ENCODE measurements around the gene CCDC107. TPM values are rescaled to one million over a fixed set of nuclear protein-coding genes. Genes with fewer than 3 reads are reported as not detected.
A peak's percentile ranks its signal among the peaks of the same experiment; 100 is the strongest.

The CCDC107 gene
- total RNA-seq, 1 donor from 2014 or later, result 48.4 TPM

GRCh38 chr9:35675204-35675603, 17.1 kb downstream of the CCDC107 start:
- ATAC-seq (ENCODE audit: poor library complexity) (no peak), DNase-seq (no peak)
- intact Hi-C loops (cut with DNase I), result no loop called here

- intact Hi-C loops (cut with DNase I), result no loop called here
- peak; percentile 61 for DNase-seq
Measured at GRCh38 chr9:35675732-35676392, 17.8 kb downstream of the CCDC107 start.

DNA sequence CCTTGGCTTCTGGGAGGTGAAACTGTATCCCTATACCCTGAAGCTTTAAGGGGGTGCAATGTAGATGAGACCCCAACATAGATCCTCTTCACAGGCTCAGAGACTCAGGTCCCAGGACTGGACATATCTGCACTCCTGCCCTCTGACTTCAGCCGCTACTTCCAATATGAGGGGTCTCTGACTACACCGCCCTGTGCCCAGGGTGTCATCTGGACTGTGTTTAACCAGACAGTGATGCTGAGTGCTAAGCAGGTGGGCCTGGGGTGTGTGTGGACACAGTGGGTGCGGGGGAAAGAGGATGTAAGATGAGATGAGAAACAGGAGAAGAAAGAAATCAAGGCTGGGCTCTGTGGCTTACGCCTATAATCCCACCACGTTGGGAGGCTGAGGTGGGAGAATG, 21.0 kb downstream of the CCDC107 start:
- DNase-seq (no peak), ATAC-seq (ENCODE audit: poor library complexity) (no peak)
- intact Hi-C loops (cut with DNase I), result no loop called here

More at GRCh38 chr9:35675732-35676392, 17.8 kb downstream of the CCDC107 start:
- peak; percentile 48 for ATAC-seq (ENCODE audit: poor library complexity)

DNA sequence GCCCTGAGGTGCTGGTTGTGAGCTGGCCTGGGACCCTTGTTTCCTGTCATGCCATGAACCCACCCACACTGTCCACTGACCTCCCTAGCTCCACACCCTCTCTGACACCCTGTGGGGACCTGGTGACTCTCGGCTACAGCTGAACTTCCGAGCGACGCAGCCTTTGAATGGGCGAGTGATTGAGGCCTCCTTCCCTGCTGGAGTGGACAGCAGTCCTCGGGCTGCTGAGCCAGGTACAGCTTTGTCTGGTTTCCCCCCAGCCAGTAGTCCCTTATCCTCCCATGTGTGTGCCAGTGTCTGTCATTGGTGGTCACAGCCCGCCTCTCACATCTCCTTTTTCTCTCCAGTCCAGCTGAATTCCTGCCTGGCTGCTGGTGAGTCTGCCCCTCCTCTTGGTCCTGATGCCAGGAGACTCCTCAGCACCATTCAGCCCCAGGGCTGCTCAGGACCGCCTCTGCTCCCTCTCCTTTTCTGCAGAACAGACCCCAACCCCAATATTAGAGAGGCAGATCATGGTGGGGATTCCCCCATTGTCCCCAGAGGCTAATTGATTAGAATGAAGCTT, 21.8 kb downstream of the CCDC107 start:
- intact Hi-C loops (cut with DNase I), result no loop called here
- no peak for DNase-seq
- ATAC-seq (ENCODE audit: poor library complexity), result no peak

DNA sequence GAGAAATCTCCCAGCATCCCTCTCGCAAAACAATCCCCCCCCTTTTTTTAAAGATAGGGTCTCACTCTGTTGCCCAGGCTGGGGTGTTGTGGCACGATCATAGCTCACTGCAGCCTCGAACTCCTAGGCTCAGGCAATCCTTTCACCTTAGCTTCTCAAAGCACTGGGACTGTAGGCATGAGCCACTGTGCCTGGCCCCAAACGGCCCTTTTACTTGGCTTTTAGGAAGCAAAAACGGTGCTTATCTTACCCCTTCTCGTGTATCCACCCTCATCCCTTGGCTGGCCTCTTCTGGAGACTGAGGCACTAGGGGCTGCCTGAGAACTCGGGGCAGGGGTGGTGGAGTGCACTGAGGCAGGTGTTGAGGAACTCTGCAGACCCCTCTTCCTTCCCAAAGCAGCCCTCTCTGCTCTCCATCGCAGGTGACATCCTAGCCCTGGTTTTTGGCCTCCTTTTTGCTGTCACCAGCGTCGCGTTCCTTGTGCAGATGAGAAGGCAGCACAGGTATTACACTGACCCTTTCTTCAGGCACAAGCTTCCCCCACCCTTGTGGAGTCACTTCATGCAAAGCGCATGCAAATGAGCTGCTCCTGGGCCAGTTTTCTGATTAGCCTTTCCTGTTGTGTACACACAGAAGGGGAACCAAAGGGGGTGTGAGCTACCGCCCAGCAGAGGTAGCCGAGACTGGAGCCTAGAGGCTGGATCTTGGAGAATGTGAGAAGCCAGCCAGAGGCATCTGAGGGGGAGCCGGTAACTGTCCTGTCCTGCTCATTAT, 22.4 kb downstream of the CCDC107 start:
- DNase-seq (no peak), ATAC-seq (ENCODE audit: poor library complexity) (peak; percentile 6)
- intact Hi-C loops (cut with DNase I), result no loop called here

DNA sequence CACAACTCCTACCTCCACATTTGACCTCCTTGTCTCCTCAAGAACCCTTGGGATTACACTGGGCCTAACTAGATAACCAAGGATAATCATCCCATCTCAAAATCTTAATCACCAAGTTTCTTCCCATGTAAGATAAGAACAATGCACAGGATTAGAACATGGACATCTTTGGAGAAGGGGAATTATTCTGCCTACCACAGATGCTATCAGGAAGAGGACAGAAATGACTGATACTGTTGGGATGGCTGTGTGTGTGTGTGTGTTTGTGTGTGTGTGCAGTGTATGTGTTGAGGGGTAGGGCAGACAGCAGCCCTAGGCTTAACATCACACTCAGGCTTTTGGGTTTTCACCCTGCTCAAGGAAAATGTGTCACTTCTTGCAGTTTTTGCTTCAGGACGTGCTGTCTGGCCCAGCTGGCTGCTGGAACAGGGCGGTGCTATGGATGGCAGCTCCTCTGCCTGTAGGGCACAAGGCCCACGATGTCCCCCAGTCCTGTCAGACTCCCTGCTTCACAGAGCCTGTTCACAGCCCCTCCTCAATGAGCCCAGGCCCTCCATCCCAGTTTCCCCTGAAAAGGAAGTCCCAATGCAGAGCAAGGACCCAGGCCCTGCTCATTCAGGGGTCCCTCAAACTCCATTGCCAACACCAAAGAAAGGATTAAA, 23.4 kb downstream of the CCDC107 start:
- ATAC-seq (ENCODE audit: poor library complexity) (no peak), DNase-seq (no peak)
- intact Hi-C loops (cut with DNase I), result no loop called here

- ATAC-seq (ENCODE audit: poor library complexity) (no peak), DNase-seq (no peak)
- intact Hi-C loops (cut with DNase I), result no loop called here
Measured at GRCh38 chr9:35682051-35682450, 24.0 kb downstream of the CCDC107 start.

GRCh38 chr9:35682520-35683315, 24.6 kb downstream of the CCDC107 start:
- intact Hi-C loops (cut with DNase I), result no loop called here
- DNase-seq, result no peak
- ATAC-seq (ENCODE audit: poor library complexity), result no peak

- intact Hi-C loops (cut with DNase I), result no loop called here
- no peak for DNase-seq
- ATAC-seq (ENCODE audit: poor library complexity), result no peak
Measured at GRCh38 chr9:35683323-35683722, 25.2 kb downstream of the CCDC107 start.

GRCh38 chr9:35684921-35685320, 26.8 kb downstream of the CCDC107 start:
- ATAC-seq (ENCODE audit: poor library complexity) (no peak), DNase-seq (no peak)
- intact Hi-C loops (cut with DNase I), result no loop called here

- intact Hi-C loops (cut with DNase I), result no loop called here
- no peak for DNase-seq
- no peak for ATAC-seq (ENCODE audit: poor library complexity)
Measured at GRCh38 chr9:35685506-35685905, 27.4 kb downstream of the CCDC107 start.

DNA sequence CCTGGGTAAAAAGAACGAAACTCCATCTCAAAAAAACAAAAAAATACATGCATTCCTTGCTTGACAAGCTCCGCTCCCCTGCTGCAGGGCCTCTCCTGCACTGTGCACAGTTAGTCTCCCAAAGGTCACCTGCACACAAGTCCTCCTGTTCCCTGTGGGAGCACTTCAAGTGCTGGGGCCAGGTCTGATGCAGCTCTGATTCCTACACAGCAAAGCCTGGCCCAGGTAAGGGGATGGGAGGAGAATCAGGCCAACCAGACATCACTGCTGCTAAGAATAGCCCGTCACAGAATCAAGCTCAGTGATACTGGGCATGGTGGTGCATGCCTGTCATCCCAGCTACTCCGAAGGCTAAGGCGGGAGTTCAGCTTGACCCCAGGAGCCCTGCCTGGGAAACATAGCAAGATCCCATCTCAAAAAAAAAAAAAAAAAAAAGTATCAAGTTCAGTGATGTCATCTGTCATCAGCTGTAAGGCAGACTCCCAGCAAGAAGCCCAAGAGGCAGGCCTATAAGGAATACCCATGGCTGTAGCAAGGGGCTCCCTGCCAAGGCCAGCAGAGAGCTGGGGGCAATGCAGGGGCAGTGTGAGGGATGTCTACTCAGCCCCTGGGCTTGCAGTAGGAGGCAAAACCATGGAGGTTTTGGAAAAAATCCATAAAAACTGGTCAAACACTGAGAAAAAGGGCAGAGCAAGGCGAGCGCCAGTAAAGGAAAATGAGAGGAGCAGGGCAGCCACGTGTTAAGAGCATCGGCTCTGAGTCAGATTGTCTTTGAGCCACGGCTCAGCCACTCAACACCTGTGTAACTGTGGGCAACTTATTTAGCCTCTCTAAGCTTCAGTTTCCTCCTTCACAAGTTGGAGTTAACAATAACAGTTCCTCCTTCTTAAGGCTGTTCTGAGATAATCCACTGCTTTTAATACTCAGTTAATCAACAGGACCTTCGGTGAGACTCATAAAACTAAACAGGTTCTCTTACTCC, 28.4 kb downstream of the CCDC107 start:
- DNase-seq (no peak), ATAC-seq (ENCODE audit: poor library complexity) (peak; percentile 25)
- intact Hi-C loops (cut with DNase I), result no loop called here

- no peak for DNase-seq
- no peak for ATAC-seq (ENCODE audit: poor library complexity)
- intact Hi-C loops (cut with DNase I), result no loop called here
Measured at GRCh38 chr9:35687306-35687705, 29.2 kb downstream of the CCDC107 start.

DNA sequence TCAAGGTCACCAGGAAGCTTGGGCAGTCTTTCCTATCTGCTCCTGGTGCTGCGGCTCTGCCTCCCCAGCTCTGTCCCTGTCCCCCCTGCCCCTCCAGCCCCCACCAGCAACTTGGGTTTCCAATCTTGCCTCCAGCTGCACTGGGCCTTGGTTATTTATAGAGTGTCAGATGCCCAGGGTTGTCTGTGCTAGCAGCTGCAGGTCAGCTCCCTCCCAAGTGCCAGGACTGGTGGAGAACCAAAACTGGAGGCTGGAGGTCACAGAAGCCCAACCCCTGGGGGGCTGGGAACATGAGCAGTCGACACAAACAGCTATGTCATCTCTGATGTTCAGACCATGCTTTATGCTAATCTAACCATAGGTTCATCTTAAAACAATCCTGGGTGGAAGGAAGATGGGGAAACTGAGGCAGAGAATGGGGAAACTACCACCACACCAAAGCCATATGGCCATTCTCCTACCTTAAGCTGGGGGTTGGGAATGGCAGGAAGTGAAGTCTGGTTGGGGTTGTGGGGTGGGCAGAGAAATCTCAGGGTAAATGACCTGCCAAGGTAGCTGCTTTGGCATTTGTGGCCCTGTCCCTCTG, 30.0 kb downstream of the CCDC107 start:
- intact Hi-C loops (cut with DNase I), result no loop called here
- DNase-seq, result no peak
- peak; percentile 0 for ATAC-seq (ENCODE audit: poor library complexity)

DNA sequence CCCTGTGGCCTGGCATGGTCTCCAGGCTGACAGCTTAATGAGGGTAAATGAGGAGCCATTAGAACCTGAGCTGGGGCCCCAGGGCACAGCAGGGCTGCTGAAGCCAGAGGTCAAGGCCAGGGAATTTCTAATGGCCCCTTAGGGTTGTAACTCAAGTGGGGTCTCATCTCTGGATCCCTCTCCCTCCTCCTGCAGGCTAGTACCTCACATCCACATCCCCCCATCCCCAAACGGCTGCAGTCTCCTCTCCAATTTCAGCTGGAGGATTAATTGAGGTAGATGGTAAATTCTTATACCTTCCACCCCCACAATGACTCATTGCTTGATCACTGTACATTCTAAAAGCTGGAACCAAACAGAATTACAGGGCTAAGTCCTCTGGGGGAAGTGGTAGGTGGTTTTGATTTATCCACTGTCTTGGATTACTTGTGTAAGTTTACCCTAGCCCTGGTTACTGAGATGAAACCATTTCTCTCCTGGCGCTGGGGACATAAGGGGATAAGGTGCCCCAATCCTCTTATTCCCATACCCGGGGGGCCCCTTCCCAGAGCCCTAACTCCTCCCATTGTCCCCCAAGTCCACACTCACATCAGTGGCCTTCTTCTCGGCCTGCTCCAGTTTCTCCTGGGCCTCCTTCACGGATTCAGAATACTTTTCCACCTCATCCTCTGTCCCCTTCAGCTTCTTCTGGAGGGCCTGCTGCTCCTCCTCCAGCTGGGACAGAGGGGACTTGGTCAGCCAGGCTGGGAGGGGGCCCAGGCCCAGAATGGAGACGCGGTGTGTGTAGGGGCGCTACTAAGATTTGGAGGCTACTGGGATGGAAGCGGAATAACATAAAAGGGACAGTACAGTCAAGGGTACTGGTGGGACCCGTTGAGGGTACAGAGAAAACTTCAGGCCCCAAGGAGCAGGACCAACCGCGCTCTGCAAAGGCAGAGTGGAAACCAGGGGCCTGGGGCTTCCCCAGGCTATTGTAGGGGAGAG, 30.8 kb downstream of the CCDC107 start:
- ATAC-seq (ENCODE audit: poor library complexity), result no peak

More for the DNA sequence above, 30.8 kb downstream of the CCDC107 start:
- DNase-seq, result no peak
- intact Hi-C loops (cut with DNase I), result no loop called here

Data from Right ventricle myocardium superior (tissue), 1 donor.